ENCODE results near the gene CTIF. TPM values are rescaled to one million over a fixed set of nuclear protein-coding genes. Genes with fewer than 3 reads are reported as not detected.
A peak's percentile ranks its signal among the peaks of the same experiment; 100 is the strongest.

Gene CTIF
- polyA plus RNA-seq, 1 experiment = 40.2 TPM

DNA sequence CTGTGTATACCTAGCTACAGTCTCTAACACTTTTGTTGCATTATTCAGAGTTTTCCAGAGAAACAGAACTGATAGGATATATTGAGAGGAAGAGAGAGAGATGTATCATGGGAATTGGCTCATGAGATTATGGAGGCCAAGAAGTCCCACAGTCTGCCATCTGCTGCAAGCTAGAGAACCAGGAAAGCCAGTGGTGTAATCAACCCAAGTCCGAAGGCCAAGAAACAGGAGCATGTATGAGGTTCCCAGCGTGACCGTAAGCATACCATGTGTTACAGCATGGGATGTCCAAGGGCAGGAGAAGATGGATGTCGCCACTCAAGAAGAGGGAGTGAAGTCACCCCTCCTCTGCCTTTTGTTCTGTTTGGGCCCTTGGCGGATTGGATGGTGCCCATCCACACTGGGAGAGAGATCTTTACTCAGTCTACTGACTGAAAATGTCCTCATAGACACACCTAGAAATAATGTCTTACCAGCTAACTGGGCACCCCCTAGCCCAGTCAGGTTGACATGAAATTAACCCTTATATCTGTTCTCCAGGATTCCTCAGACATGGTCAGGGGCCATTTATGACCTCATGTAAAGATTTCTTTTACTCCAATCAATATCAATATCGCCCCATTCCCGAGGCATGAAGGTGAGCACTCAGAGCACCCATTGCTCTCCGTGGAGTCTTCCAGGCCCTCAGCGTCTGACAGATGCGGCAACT, 179.6 kb downstream of the CTIF start:
- H3K27me3 ChIP-seq (ENCODE audit: control insufficient read depth, insufficient read depth, low read length) = no peaks in the 10 kb centered on the region
- DNase-seq (ENCODE audit: low read depth, low spot score) = no peak
- ChIA-PET POLR2A (no interaction called here), CTCF (interaction anchor here (0.7 kb wide), 1 partner anchor 40 kb away, joined by 4 read pairs; no protein-coding TSS in a partner anchor)
- no peaks in the 10 kb centered on the region for H3K9me3 ChIP-seq (ENCODE audit: control insufficient read depth, insufficient read depth, low read length)
- TF ChIP-seq CTCF (IDR thresholded peaks at IDR 0.05; ENCODE audit: low read depth, low read length) = no peak
- H3K4me3 ChIP-seq (ENCODE audit: low read depth, low read length) = no peak overlapping the region
- H3K27ac ChIP-seq (ENCODE audit: low read depth, low read length) = no peak overlapping the region

DNA sequence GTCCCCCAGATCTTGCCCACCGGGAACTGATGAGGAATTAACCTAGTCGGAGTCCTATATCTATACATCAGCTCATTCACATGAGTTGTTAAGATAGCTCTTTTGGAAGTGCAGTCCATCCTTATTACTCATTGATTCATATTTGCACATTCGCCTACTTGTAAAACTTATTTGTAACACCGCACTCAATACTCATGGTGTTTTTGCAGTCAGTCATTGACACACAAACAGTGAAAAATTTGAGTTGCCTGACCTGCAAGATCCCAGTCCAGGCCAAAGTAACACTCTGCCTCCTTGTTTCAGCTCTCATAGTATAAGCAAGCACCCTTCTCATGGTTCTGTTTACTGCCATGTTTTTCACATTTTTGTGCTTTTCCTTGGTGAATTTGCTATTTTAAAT, 180.6 kb downstream of the CTIF start:
- CTCF ChIA-PET = no interaction called here
- DNase-seq (ENCODE audit: low read depth, low spot score) = no peak
- Histone ChIP-seq H3K4me3 (ENCODE audit: low read depth, low read length) (no peak overlapping the region), H3K27ac (ENCODE audit: low read depth, low read length) (no peak overlapping the region), H3K27me3 (ENCODE audit: control insufficient read depth, insufficient read depth, low read length) (no peaks in the 10 kb centered on the region), H3K9me3 (ENCODE audit: control insufficient read depth, insufficient read depth, low read length) (peaks cover under 1% of the 10 kb centered on the region; the same call in 1 of the 2 replicates)
- POLR2A ChIA-PET = no interaction called here
- TF ChIP-seq CTCF (IDR thresholded peaks at IDR 0.05; ENCODE audit: low read depth, low read length) = no peak

GRCh38 chr18:48719974-48720654, 181.3 kb downstream of the CTIF start:
- ChIA-PET POLR2A (no interaction called here), CTCF (no interaction called here)
- H3K27ac ChIP-seq (ENCODE audit: low read depth, low read length) = no peak overlapping the region

DNA sequence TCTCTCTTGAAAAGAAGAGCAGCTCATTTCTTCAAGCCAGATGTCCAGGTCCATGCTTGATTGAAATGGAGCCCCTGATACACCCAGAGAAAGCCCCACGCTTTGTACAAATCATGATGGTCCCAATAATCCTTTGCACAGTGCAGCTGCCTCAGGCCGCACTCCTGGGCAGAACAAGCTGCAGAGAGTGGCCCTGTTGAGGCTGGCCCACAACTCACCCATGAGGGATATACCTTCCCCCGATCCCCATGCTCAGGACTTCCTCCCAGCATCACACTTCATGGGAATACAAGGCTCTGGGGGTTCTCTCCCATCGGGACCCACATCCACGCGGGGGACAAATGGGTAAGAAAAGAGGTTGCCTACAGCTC, 181.8 kb downstream of the CTIF start:
- no peak for DNase-seq (ENCODE audit: low read depth, low spot score)
- H3K27ac ChIP-seq (ENCODE audit: low read depth, low read length) = no peak overlapping the region
- ChIA-PET POLR2A (no interaction called here), CTCF (no interaction called here)
- peaks cover 10% of the 10 kb centered on the region for H3K9me3 ChIP-seq (ENCODE audit: control insufficient read depth, insufficient read depth, low read length)
- no peak overlapping the region for H3K4me3 ChIP-seq (ENCODE audit: low read depth, low read length)
- H3K27me3 ChIP-seq (ENCODE audit: control insufficient read depth, insufficient read depth, low read length) = no peaks in the 10 kb centered on the region
- no peak for TF ChIP-seq CTCF (IDR thresholded peaks at IDR 0.05; ENCODE audit: low read depth, low read length)

More at GRCh38 chr18:48719974-48720654, 181.3 kb downstream of the CTIF start:
- H3K27me3 ChIP-seq (ENCODE audit: control insufficient read depth, insufficient read depth, low read length) = no peaks in the 10 kb centered on the region
- H3K9me3 ChIP-seq (ENCODE audit: control insufficient read depth, insufficient read depth, low read length) = peaks cover 5% of the 10 kb centered on the region; the same call in 1 of the 2 replicates
- DNase-seq (ENCODE audit: low read depth, low spot score) = peak; percentile 27
- TF ChIP-seq CTCF (IDR thresholded peaks at IDR 0.05; ENCODE audit: low read depth, low read length) = no peak
- H3K4me3 ChIP-seq (ENCODE audit: low read depth, low read length) = no peak overlapping the region

DNA sequence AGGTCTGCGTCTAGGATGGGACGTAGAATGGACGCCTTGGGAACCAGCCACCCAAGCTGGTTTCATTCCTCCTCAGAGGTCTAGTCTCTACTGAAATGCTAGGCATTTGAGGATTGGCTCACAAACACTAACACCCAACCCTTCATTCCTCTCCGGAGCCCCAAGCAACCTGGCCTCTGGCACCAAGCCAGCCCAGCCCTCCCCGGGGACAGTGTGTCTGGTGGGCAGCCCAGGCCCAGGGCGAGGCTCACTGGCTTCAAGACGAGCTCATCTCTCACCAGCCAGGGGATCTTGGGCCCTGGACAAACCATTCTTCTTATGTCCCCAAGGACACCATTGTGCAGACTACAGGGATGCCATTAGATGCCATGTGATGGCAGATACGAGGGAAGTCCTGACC, 182.5 kb downstream of the CTIF start:
- H3K27me3 ChIP-seq (ENCODE audit: control insufficient read depth, insufficient read depth, low read length) = no peaks in the 10 kb centered on the region
- H3K4me3 ChIP-seq (ENCODE audit: low read depth, low read length) = no peak overlapping the region
- DNase-seq (ENCODE audit: low read depth, low spot score) = no peak
- ChIA-PET POLR2A (no interaction called here), CTCF (no interaction called here)
- peaks cover 15% of the 10 kb centered on the region for H3K9me3 ChIP-seq (ENCODE audit: control insufficient read depth, insufficient read depth, low read length)
- H3K27ac ChIP-seq (ENCODE audit: low read depth, low read length) = no peak overlapping the region
- no peak for TF ChIP-seq CTCF (IDR thresholded peaks at IDR 0.05; ENCODE audit: low read depth, low read length)

Measured in AG04450 (cell line).